HL-60/S4 treated with retinoic acid at 250 ng/mL for 4 days and 3 days (cell line): Measurements from ENCODE around the gene PKHD1.
"Not testable (repeated sequence)": the region's sequence is repeated elsewhere in the genome, so short reads cannot be mapped to it uniquely, and the experiment has no call there.

ENCODE experiments used
- in situ Hi-C: fragments of 300-500 bp; cut with MboI; formaldehyde crosslinking; loops from 2 replicates; pipeline ENCODE4 v1.7.0; 2022; ENCODE audit warnings: low sequenced_read_pairs

Gene PKHD1

GRCh38 chr6:52000064-52000463 is 87.3 kb downstream of the PKHD1 start:
- in situ Hi-C loops, result no loop called here

GRCh38 chr6:51996296-51996947 is 91.0 kb downstream of the PKHD1 start:
- in situ Hi-C loops, result no loop called here

GRCh38 chr6:51995214-51995755 is 92.1 kb downstream of the PKHD1 start:
- in situ Hi-C loops, result no loop called here

- in situ Hi-C loops, result no loop called here
These were observed 94.5 kb downstream of the PKHD1 start for GRCh38 chr6:51992876-51993275.

- in situ Hi-C loops, result no loop called here
These were observed 97.6 kb downstream of the PKHD1 start for GRCh38 chr6:51989789-51990188.

GRCh38 chr6:51986864-51987263 is 100.5 kb downstream of the PKHD1 start:
- in situ Hi-C loops, result no loop called here

- in situ Hi-C loops, result no loop called here
These were observed 103.8 kb downstream of the PKHD1 start for GRCh38 chr6:51983564-51983963.

GRCh38 chr6:51982695-51983094 is 104.7 kb downstream of the PKHD1 start:
- in situ Hi-C loops, result not testable (repeated sequence)

- in situ Hi-C loops, result no loop called here
These were observed 111.0 kb downstream of the PKHD1 start for GRCh38 chr6:51976374-51976773.

GRCh38 chr6:51972659-51973058 is 114.8 kb downstream of the PKHD1 start:
- in situ Hi-C loops, result no loop called here

GRCh38 chr6:51968265-51968664 is 119.1 kb downstream of the PKHD1 start:
- in situ Hi-C loops, result no loop called here

- in situ Hi-C loops, result no loop called here
These were observed 122.1 kb downstream of the PKHD1 start for GRCh38 chr6:51965222-51965801.

GRCh38 chr6:51963980-51964379 is 123.4 kb downstream of the PKHD1 start:
- in situ Hi-C loops, result no loop called here

GRCh38 chr6:51962354-51962753 is 125.1 kb downstream of the PKHD1 start:
- in situ Hi-C loops, result no loop called here

GRCh38 chr6:51960419-51960818 is 127.0 kb downstream of the PKHD1 start:
- in situ Hi-C loops, result no loop called here

GRCh38 chr6:51959744-51960383 is 127.5 kb downstream of the PKHD1 start:
- in situ Hi-C loops, result no loop called here

GRCh38 chr6:51954681-51955080 is 132.7 kb downstream of the PKHD1 start:
- in situ Hi-C loops, result no loop called here

GRCh38 chr6:51953246-51953645 is 134.2 kb downstream of the PKHD1 start:
- in situ Hi-C loops, result no loop called here

- in situ Hi-C loops, result no loop called here
These were observed 135.5 kb downstream of the PKHD1 start for GRCh38 chr6:51951924-51952323.

- in situ Hi-C loops, result no loop called here
These were observed 137.9 kb downstream of the PKHD1 start for GRCh38 chr6:51949526-51949925.

GRCh38 chr6:51939695-51940094 is 147.7 kb downstream of the PKHD1 start:
- in situ Hi-C loops, result not testable (repeated sequence)
